Endometrial microvascular endothelial cells (primary cell): Measurements from ENCODE around the gene TXNL1. TPM values are rescaled to one million over a fixed set of nuclear protein-coding genes. Genes with fewer than 3 reads are reported as not detected.

ENCODE experiments used
- in situ Hi-C: cut with HindIII; loops from 2 replicates; pipeline ENCODE4 v1.10.0; 2017; ENCODE audit warnings: low sequenced_read_pairs, low pct_unique_long_range_greater_than_20kb; ENCODE audit errors: inconsistent ontology term
- total RNA-seq: library from RNA; depleted of rRNA; stranded (reverse); fragments of >200 nt; gene quantifications from one replicate; pipeline ENCODE4 v1.2.3, GENCODE V29; 2015; ENCODE audit errors: inconsistent ontology term

The TXNL1 gene
- total RNA-seq, 1 donor from 2014 or later: 85.9 TPM

- in situ Hi-C loops: no loop called here
Measured at GRCh38 chr18:56576826-56577573, 61.4 kb downstream of the TXNL1 start.

GRCh38 chr18:56575819-56576663 lies 62.4 kb downstream of the TXNL1 start:
- in situ Hi-C loops: no loop called here

GRCh38 chr18:56574861-56575260 lies 63.5 kb downstream of the TXNL1 start:
- in situ Hi-C loops: loop anchor here (25.0 kb wide), 1 partner anchor 788 kb away; no protein-coding TSS in a partner anchor

- in situ Hi-C loops: loop anchor here (25.0 kb wide), 1 partner anchor 785 kb away; no protein-coding TSS in a partner anchor
Measured at GRCh38 chr18:56572267-56572666, 66.1 kb downstream of the TXNL1 start.

- in situ Hi-C loops: loop anchor here (25.0 kb wide), 1 partner anchor 784 kb away; no protein-coding TSS in a partner anchor
Measured at GRCh38 chr18:56570978-56571377, 67.4 kb downstream of the TXNL1 start.

- in situ Hi-C loops: loop anchor here (25.0 kb wide), 1 partner anchor 782 kb away; no protein-coding TSS in a partner anchor
Measured at GRCh38 chr18:56569416-56569815, 69.0 kb downstream of the TXNL1 start.

GRCh38 chr18:56568986-56569385 lies 69.4 kb downstream of the TXNL1 start:
- in situ Hi-C loops: loop anchor here (25.0 kb wide), 1 partner anchor 782 kb away; no protein-coding TSS in a partner anchor

- in situ Hi-C loops: loop anchor here (25.0 kb wide), 1 partner anchor 778 kb away; no protein-coding TSS in a partner anchor
Measured at GRCh38 chr18:56565551-56566345, 72.6 kb downstream of the TXNL1 start.

- in situ Hi-C loops: loop anchor here (25.0 kb wide), 1 partner anchor 778 kb away; no protein-coding TSS in a partner anchor
Measured at GRCh38 chr18:56565046-56565445, 73.3 kb downstream of the TXNL1 start.

GRCh38 chr18:56563568-56563967 lies 74.8 kb downstream of the TXNL1 start:
- in situ Hi-C loops: loop anchor here (25.0 kb wide), 1 partner anchor 776 kb away; no protein-coding TSS in a partner anchor

GRCh38 chr18:56562479-56562878 lies 75.9 kb downstream of the TXNL1 start:
- in situ Hi-C loops: loop anchor here (25.0 kb wide), 1 partner anchor 775 kb away; no protein-coding TSS in a partner anchor

- in situ Hi-C loops: loop anchor here (25.0 kb wide), 1 partner anchor 774 kb away; no protein-coding TSS in a partner anchor
Measured at GRCh38 chr18:56560992-56561391, 77.4 kb downstream of the TXNL1 start.

- in situ Hi-C loops: loop anchor here (25.0 kb wide), 1 partner anchor 772 kb away; no protein-coding TSS in a partner anchor
Measured at GRCh38 chr18:56559044-56559443, 79.3 kb downstream of the TXNL1 start.

GRCh38 chr18:56556907-56557306 lies 81.5 kb downstream of the TXNL1 start:
- in situ Hi-C loops: loop anchor here (25.0 kb wide), 1 partner anchor 770 kb away; no protein-coding TSS in a partner anchor

- in situ Hi-C loops: loop anchor here (25.0 kb wide), 1 partner anchor 763 kb away; no protein-coding TSS in a partner anchor
Measured at GRCh38 chr18:56550121-56550520, 88.3 kb downstream of the TXNL1 start.
